HG03520 (cell line): Measurements from ENCODE around the gene EML3.
"Not testable (repeated sequence)": the region's sequence is repeated elsewhere in the genome, so short reads cannot be mapped to it uniquely, and the experiment has no call there.

Experiments
- ATAC-seq: cut with Tn5 transposase; IDR thresholded peaks from one replicate; pipeline ENCODE4 v1.9.1; 2021; ENCODE audit warnings: mild to moderate bottlenecking, moderate library complexity; ENCODE audit not compliant: unreplicated experiment

The EML3 gene

GRCh38 chr11:62612366-62613290 is at the start of gene EML3, which contains the start of gene ROM1:
TSS of gene EML3 (minus strand) at chr11:62612775. CDS start at chr11:62612457, 318 bp downstream.
TSS of gene ROM1 (plus strand) at chr11:62613257. CDS start at chr11:62613282, 25 bp downstream.
- ATAC-seq: peak; percentile 61

GRCh38 chr11:62656796-62657429 is 44.3 kb upstream of the EML3 start:
- ATAC-seq: no peak

DNA sequence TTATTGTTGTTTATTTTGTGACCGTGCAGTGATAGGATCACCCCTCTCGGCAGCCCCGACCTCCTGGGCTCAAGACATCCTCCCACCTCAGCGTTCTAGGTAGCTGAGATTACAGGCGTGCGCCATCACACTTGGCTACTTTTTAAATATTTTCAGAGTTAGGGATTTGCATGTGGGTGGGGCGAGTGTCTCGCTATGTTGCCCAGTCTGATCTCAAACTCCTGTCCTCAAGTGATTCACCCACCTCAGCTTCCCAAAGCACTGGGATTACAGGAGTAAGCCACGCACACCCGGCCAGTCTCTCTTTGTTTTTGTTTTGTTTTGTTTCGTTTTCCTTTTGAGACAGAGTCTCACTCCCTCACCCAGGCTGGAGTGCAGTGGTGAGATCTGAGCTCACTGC is 41.7 kb upstream of the EML3 start:
- no peak for ATAC-seq

DNA sequence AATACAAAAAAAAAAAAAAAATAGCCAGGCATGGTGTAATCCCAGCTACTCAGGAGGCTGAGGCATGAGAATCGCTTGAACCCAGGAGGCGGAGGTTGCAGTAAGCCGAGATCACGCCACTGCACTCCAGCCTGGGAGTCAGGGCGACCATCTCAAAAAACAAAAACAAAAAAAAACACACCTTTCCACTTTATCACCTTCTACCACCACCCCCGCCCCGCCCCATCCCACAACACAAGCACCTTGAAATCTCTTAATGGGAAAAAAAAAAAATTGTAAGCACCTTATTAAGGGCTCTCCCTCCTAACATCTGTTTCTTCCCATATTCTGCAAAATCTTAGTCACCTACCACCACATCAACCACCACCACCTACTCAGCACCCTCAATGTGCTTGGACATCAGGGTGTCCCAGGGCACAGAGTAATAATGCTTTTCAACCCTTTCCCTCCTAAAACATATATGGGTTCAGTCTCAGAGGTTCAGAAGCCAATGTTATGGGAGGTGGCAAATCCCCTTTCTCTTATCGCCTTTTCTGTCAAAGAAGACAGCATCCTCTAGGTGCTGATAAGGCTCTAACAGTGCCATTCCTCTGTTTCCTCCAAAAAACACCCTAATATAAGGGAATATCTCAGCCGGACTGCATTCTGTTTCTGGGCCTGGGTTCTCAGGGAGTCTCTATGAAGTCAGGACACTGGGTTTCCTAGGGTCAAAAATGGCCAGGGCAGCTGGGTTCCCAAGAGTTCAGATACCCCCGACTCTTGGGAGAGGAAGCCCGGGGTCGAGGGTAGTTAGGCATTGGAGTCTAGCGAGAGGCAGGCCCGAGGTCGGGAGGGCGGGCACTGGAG is 39.8 kb upstream of the EML3 start:
- peak; percentile 16 for ATAC-seq

DNA sequence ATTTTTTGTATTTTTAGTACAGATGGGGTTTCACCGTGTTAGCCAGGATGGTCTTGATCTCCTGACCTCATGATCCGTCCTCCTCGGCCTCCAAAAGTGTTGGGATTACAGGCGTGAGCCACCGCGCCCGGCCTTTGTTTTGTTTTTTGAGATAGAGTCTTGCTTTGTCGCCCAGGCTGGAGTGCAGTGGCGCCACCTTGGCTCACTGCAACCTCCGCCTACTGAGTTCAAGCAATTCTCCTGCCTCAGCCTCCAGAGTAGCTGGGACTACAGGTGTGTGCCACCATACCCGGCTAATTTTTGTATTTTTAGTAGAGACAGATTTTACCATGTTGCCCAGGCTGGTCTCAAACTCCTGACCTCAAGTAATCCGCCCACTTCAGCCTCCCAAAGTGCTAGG is 37.7 kb upstream of the EML3 start:
- not testable (repeated sequence) for ATAC-seq

GRCh38 chr11:62649486-62649885 is 36.9 kb upstream of the EML3 start:
- no peak for ATAC-seq

GRCh38 chr11:62648967-62649364 is 36.4 kb upstream of the EML3 start:
- ATAC-seq: no peak

GRCh38 chr11:62648185-62648966 is 35.8 kb upstream of the EML3 start:
- ATAC-seq: no peak

DNA sequence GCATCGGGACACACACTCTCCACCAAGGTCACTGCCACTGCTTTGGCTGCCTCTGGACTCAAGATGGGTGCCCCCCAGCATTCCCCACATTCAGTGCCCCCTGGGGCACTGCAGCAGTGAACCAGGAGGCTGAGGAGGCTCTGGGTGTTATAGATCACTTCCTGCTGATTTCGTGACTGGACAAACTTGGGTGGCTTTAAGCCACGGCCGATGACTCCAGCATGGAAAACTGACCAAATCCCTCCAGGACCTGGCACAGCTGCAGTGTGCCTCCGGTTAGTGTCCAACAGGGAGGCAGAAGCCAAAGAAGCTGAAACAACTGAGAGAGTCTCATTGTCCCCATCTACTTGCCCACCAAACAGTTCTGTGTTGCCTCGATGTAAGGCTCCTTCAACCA is 35.0 kb upstream of the EML3 start:
- ATAC-seq: no peak

DNA sequence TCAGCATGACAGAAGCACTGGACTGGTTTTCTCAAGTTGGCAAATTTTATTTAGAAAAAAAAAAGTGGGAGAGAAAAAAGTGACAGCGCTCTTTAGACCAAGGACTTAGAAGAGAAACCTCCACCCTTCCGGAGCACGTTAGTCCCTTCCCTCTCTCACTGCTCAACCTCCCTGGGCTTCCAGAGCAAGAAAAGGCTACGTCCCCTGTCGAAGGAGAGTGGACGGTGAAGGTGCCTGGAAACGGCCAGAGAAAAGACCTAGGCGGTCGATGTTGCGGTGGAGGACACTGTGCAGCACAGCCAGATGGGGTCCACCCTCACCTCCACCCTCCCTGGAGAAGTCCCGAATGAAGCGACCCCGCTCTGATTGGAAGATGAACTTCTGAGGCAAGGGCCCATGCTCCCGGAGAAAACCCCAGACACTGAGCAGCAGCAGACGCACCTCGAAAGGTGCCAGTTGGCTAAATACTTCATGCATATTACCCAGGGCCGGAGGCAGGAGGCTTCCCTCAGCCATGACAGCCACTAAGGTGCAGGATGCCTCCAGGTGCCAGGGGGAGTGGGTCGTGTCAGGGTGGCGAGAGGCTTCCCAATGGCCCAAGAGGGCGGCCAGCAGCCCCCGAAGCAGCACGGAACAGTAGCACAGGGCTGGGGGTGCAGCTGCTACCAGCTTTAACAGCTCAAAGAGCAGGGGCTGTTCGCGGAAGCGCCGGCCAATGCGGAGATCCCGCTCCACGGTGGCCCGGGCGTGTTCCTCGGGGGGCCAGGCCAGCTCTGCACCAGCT is 34.4 kb upstream of the EML3 start:
- ATAC-seq: no peak

DNA sequence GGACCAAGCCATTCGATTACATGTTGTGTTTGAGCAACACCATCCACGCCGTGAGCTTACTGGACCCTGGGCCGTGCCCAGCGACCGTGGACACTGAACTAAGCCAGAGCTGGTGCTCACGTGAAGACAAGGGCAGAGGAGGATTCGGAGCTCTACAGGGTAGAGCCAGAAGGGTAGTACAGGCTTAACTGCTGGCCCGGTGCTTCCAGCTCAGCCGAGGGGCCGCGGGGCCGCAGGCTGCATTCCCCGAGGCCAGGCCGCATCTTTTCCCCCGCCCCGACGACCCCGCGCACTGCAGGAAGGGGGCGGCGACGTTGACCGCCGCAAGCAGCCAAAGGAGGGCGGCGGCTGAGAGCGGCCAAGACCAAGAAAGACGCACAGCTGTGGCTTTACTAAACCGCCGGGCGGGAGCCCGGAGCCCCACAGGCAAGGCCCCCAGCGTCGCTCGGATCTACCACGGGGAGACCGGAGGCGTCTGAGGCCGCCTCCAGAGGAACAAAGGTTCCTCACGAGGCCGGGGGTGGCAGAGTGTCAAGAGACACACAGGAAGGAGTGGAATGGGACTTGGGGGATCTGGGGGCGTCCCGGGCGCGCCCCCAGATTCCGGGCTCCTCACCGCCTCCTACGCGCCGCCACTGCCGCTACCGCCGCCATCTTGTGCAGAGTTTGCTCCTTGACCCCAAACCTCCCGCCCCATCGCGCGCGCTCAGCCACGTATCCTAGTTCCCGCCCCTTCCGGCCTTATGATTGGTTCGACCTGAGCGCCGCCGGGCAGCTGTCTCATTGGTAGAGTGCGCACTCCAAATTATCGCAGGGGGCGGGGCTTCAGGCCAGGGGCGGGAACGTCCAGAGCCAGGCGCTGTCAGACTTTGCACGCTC is 33.6 kb upstream of the EML3 start, which contains the start of gene GANAB:
Gene GANAB, minus strand, starts transcription at position 668 of the 879 bp plus-strand sequence. Its CDS starts 14 bp downstream, at position 654.
- ATAC-seq: peak; percentile 89

DNA sequence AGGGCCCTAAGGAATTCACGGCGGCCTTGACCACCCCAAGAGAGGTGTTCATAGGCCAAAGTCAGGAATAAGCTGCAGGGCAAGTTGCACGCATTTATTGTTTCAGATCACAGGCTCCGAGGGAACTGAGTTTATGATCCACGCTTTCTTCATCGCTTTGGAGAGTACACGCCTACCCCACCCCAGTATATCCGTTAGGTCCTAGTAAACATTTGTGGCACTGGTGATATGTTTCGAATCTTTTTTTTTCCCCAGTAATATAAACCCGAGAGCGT is 33.0 kb upstream of the EML3 start:
- no peak for ATAC-seq

GRCh38 chr11:62644220-62644619 is 31.6 kb upstream of the EML3 start:
- ATAC-seq: no peak

- ATAC-seq: no peak
Measured at GRCh38 chr11:62632492-62632891, 19.9 kb upstream of the EML3 start.

DNA sequence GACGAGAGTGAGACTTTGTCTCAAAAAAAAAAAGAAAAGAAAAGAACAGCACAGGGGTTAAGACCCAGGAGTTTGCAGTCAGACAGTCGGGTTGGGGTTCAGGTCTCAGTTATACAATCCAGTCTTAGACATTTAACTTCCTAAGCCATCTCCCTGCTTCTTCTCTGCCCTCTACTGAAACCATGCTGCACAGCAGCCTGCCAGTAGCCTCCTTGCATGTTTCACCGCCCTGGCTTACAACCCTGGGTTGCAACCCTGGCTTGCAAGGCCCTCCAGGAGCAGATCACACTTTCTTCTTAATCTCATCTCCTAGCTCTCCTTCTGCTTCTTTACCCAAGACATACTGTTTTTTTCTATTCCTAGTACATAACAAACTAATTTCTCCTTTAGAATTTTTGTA is 15.1 kb upstream of the EML3 start:
- ATAC-seq: no peak

- ATAC-seq: no peak
Measured at GRCh38 chr11:62622476-62623089, 10.0 kb upstream of the EML3 start.

DNA sequence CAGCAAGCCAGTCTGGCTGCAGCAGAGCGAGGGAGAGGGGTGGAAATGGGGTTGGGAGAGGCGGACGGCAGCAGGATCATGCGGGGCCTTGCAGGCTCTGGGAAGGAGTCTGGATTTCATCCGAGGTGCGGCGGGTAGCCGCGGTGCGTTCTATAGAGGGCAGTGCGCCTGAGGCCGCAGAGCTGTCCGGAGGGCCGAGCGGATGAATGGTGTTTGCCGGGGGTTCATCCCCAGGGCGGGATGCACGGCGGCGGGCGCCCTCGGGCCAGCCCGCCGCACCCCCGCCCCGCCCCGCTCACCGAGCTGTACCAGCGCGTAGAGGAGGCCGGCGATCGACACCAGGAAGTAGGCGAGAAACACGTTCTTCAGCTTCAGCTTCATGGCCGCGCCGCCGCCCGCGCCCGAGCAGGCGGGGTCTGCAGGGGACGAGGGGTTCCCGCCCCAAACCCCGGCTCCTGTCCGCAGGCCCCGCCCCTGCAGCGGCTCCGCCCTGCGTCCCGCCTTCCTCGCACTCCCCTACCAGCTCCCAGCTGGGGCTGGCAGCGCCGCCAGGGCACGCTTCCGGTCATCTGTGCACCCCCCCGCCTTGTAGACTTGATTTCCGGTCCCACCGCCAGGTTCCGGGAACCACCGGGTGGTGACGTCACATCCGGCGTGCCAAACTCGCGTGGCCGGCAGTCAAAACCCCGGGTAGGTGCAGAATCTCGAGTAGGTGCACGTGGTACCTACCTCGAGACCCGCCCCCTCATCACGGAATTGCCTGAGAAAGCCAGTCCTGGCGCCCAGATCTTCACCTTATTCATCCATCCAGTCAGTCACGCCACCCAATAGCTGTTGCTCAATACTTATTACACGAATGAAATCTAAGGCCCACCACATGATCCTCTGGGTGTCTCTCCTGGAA is 9.2 kb upstream of the EML3 start, which contains the start of gene B3GAT3:
Gene B3GAT3, minus strand, starts transcription at position 420 of the 904 bp plus-strand sequence. Its CDS starts 39 bp downstream, at position 381.
- ATAC-seq: peak; percentile 87
